Measurements from ENCODE around the gene PLA2G4D. TPM values are rescaled to one million over a fixed set of nuclear protein-coding genes. Genes with fewer than 3 reads are reported as not detected.

Gene PLA2G4D
- total and polyA plus RNA-seq, 2 experiments from 2014 or later: 0.07 to 0.15 TPM

GRCh38 chr15:42093966-42094365 is 396 bp downstream of the PLA2G4D start:
- no peak overlapping the region for H3K4me3 Mint-ChIP-seq
- Histone ChIP-seq H3K79me2 (replicated peaks; ENCODE audit: insufficient read depth) (no peaks in the 10 kb centered on the region), H3K27me3 (ENCODE audit: insufficient read depth) (no peaks in the 10 kb centered on the region), H3K36me3 (ENCODE audit: insufficient read depth) (no peaks in the 10 kb centered on the region), H4K20me1 (replicated peaks; ENCODE audit: insufficient read depth) (no peaks in the 10 kb centered on the region), H3K4me2 (no peak overlapping the region), H3K9me2 (ENCODE audit: insufficient read depth) (no peaks in the 10 kb centered on the region), H3K4me3 (no peak overlapping the region), H3K27ac (ENCODE audit: low read depth) (no peak overlapping the region), H3K4me1 (ENCODE audit: insufficient read depth) (0 out of 2 replicates have a peak, but pooled peaks cover 4% of the 10 kb centered on the region), H3F3A (replicated peaks; ENCODE audit: low read depth) (no peaks in the 10 kb centered on the region), H2AFZ (no peak overlapping the region)
- no peak overlapping the region for H3K27ac Mint-ChIP-seq
- peaks cover 4% of the 10 kb centered on the region for H3K27me3 Mint-ChIP-seq (ENCODE audit: insufficient read depth, low read depth, poor library complexity)
- ATAC-seq: no peak
- H3K36me3 Mint-ChIP-seq (ENCODE audit: low read depth): no peaks in the 10 kb centered on the region
- no peaks in the 10 kb centered on the region for H3K9me3 Mint-ChIP-seq
- DNase-seq (ENCODE audit: low spot score): no peak
- TF ChIP-seq REST (IDR thresholded peaks at IDR 0.05; ENCODE audit: unreplicated experiment) (no peak), NANOG (IDR thresholded peaks at IDR 0.05; ENCODE audit: borderline replicate concordance) (no peak), EZH2 (IDR thresholded peaks at IDR 0.05; ENCODE audit: low read depth, unreplicated experiment) (no peak), ZNF331 (CRISPR knock-in tag; IDR thresholded peaks at IDR 0.05; ENCODE audit: low read depth) (no peak), CTCF (conservative IDR thresholded peaks at IDR 0.05; ENCODE audit: low read depth in 2 of 2) (no peak), EZH2phosphoT487 (IDR thresholded peaks at IDR 0.05; ENCODE audit: unreplicated experiment) (no peak), ZNF114 (CRISPR knock-in tag; IDR thresholded peaks at IDR 0.05) (no peak), JUNB (IDR thresholded peaks at IDR 0.05; ENCODE audit: unreplicated experiment) (no peak), POLR2AphosphoS5 (IDR thresholded peaks at IDR 0.05; ENCODE audit: low read depth) (no peak), ZNF462 (CRISPR knock-in tag; IDR thresholded peaks at IDR 0.05) (no peak), ETS1 (IDR thresholded peaks at IDR 0.05) (no peak), CREB1 (CRISPR knock-in tag; IDR thresholded peaks at IDR 0.05; ENCODE audit: low read depth) (no peak), STAT1 (IDR thresholded peaks at IDR 0.05; ENCODE audit: unreplicated experiment) (no peak)
- peaks cover 15% of the 10 kb centered on the region for H3K4me1 Mint-ChIP-seq
